HK-2 (cell line): ENCODE measurements around the gene EMX1.

Experiments
- DNase-seq: peaks from one replicate; pipeline ENCODE4 v3.0.0-alpha.2; 2018; ENCODE audit not compliant: unreplicated experiment

Gene EMX1

DNA sequence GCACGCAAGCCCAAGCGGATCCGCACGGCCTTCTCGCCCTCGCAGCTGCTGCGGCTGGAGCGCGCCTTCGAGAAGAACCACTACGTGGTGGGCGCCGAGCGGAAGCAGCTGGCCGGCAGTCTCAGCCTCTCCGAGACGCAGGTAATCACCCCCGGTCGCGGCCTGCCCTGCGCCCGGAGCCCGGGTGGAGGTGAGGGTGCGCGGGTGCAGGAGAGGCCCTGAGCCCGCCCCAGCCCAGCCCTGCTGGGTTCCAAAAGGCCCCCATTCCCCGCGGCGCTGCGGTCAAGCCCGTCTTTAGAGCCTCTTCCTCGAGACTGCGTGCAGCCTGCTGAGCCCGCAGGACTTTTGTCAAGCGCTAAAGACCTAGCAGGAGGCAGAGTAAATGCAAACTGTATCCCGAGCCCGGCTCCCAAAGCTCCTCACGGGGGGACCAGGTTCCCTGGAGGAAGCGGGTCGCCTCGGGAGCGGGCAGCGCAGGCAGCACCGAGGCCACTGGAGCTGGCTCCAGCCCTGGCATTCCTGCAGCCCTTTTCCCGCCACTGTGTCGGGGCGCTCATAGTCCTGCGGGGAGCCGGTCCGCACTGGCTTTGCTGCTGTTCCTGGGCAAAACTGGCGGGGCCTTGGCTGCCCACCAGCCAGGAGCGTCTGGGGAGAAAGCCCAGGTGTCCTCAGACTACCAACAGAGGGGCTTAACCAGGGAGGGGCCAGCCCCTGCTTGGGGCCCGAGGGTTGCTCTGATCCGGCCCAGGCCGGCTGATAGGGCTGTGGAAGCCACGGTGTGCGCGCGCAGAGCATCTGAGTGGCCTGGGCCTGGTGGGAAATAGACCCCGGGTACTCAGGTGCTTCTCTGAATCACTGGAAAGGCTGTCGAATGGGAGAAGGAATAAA, 7.3 kb downstream of the EMX1 start:
- no peak for DNase-seq

DNA sequence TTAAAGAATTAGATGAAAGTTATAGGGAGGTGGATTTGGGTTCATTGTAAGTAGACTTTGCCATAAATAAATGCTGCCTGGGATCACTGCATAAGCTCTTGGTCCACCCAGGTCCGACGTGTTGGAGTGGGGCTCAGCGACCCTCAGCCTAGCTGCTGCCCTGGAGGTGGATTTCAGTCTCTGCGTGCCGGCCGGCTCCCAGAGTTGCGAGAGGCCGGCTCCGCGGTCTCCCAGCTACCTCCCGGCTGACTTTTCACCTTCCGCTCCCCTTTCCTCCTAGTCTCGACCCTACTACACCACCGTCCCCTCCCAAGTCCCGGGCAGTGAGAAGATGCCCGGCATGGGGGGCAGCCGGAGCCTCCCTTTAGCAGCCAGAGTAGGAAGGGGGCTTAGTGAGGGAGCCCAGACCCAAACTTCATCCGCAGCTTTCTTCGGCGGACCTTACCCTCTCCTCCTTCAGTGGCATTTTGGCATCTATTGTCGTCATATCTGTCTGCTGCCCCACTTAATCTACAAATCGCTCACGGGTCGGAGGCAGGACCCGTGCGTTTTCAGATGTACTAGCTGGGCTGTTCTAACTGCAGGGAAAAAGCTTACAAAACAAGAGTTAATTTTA, 8.1 kb downstream of the EMX1 start:
- DNase-seq, result no peak

DNA sequence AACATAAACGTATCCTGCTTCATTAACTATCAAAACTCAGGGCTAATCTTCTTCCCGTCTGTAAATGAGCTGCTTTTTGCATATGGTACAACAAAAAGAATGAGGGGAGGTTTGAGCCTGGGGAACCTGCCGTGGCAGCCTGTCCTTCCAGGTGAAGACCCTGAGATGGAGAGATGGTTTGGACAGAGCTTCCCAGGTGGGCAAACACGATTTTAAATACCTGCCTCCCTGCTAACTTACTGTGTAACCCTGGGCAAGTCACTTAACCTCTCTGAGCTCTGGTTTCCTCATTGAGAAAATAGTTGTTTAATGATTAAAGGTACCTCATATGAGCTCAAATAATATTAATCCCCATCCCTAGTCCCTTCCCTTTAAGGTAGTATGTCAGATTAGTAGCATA, 9.0 kb downstream of the EMX1 start:
- no peak for DNase-seq

DNA sequence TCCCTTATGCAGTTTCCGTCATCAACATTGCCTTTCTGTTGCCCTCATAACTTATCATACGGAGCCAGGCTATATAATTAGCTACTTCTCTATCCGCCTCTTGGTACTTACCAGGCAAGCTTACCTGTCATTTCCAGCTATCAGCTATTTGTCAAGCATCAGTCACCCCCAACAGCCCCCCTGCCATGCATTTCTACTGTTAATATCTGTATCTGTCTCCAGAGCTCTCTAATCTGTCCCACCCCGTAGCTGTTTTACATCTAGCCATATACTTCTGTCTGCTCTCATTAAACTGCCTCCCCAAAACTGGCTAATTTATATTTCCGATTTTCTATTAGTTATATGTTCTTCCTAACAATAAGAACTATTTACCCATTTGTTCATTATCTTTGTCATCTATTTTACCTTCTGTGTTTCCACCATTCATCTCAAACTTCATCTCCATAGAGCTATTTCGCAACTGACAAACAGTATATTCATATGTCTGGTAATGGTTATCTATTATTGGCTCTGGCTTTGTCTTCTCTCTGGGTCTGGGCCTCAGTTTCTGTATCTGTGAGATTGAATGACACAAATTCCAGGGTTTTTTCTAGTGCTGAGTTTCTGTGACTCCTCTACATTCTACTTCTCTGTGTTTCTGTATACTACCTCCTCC, 9.6 kb downstream of the EMX1 start:
- no peak for DNase-seq

DNA sequence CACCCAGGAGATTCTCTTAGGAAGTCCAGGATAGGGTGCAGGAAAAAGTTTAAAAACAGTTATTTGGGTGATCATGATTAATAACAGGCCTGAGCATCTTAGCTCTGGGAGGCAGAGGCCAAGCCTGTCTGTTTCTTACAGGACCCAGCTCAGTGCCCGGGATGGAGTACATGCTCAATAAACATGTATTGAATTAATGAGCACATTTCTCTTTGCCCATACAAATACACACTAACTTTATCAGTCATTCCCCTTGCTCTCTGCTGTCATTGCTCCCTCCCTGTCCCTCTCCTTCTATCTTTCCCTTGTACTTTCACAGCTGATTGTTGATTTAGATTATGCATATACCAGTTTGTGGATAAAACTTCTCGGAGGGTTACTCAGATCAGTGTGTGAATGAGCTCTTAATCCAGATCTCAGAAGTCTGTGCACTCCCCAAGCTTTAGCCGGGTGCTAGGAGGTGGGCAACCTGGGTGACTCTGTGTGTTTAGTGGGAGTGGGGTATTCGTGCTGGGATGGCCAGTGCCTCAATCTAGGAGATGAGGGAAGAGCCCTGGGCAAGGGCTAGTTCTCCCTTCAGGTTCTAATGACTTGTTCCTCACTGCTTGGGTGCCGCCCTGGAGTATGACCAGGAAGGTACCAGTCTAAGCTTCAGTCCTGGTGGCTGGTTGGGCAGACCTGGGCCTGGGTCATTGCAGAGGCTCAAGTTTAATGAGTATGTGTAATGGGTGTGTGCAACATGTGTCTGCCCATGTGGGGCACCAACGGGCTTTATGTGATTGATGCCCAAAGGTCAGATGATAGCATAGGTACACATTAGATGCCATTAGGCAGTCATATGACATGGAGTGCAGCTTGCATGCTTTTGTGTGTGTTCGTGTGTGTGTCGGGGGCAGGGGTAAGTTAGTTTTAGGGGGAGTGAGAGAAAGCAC, 10.6 kb downstream of the EMX1 start:
- DNase-seq, result no peak

DNA sequence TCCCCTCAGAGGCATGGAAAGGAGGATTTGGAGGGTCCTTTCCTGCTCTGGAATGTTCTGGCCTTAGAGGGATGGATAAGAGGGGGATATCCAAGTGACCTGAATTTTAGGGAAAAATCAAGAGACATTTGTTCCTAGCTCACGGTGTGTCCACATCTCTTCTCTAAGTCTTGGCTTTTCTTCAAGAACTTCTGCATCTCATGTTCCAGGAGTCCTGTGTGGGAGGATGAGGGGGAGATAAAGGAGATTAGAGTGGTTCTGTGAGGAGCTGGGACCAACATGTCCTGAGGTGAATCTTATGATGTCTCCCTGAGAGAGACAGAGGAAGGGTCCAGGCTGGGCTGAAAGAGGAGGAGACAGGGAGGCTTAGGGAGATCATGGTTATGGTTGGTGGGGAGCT, 11.7 kb downstream of the EMX1 start:
- no peak for DNase-seq

DNA sequence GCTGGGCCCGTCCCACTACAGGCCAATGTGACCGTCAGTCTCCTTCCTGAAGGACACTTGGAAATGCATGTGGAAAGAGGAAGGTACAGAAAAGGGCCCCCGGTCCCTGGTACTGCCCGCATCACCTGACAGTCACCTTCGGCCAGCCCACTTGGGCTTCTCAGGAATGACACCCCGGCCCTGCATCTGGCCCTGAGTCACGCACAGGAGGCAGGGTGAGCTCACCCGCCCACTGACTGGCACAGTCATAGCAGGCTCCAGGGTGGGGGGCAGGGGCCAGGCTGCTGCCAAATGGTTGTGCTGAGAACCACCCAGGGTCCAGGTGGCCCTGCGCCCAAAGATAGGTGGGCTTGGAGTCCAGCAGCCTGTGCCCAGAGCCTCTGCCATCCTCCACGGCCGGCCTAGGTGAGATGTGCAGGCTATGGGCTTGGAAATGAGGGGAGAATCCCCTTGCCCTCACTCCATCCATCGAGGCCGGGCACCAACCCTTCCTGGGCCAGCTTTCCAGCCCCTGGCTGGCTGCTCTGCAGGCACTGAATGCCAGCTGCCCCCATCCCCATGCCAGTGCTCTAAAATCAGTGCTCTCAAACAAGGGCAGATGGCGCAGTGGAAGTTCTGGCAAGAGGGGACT, 14.1 kb downstream of the EMX1 start:
- peak; percentile 80 for DNase-seq

DNA sequence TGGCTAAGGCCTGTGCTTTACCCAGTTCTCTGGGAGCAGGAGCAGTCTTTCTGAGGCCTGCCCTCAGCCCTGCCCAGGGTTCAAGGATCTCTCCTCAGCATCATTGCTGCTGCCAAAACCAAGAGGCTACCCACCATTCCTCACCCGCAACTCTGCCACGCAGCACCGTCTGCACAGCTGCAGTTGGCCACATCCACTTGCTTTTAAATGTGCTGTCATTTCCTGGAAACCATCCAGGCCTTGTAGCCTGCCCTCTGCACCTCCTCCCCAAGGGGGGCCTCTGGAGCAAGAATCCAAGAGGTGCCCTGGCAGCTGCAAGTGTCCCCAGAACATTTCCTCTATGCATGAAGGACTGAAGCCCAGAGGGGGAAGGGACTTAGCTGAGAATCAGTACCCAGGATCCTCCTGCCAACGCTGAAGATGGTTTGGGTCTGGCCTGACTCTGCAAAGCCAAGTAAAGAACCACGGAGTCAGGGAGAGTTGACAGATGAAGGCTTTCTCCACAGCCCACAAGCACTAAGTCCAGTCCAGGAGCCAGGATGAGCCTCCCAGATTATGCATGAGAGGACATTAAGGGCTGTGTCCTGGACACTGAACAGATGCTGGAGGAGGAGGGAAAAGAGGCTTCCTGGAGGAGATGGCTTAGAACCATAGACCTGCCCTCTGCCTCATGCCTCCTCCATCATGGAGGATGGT, 14.9 kb downstream of the EMX1 start:
- peak; percentile 21 for DNase-seq

DNA sequence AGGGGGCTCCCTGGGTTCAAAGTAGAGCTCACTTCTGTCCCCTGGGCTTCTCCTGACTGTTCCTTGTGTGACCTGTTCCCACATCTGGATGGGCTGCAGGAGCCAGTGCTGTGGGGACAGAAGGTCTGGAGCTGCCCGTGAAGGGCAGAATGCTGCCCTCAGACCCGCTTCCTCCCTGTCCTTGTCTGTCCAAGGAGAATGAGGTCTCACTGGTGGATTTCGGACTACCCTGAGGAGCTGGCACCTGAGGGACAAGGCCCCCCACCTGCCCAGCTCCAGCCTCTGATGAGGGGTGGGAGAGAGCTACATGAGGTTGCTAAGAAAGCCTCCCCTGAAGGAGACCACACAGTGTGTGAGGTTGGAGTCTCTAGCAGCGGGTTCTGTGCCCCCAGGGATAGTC, 15.5 kb downstream of the EMX1 start:
- no peak for DNase-seq

DNA sequence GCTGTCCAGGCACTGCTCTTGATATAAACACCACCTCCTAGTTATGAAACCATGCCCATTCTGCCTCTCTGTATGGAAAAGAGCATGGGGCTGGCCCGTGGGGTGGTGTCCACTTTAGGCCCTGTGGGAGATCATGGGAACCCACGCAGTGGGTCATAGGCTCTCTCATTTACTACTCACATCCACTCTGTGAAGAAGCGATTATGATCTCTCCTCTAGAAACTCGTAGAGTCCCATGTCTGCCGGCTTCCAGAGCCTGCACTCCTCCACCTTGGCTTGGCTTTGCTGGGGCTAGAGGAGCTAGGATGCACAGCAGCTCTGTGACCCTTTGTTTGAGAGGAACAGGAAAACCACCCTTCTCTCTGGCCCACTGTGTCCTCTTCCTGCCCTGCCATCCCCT, 15.9 kb downstream of the EMX1 start:
- DNase-seq, result no peak

DNA sequence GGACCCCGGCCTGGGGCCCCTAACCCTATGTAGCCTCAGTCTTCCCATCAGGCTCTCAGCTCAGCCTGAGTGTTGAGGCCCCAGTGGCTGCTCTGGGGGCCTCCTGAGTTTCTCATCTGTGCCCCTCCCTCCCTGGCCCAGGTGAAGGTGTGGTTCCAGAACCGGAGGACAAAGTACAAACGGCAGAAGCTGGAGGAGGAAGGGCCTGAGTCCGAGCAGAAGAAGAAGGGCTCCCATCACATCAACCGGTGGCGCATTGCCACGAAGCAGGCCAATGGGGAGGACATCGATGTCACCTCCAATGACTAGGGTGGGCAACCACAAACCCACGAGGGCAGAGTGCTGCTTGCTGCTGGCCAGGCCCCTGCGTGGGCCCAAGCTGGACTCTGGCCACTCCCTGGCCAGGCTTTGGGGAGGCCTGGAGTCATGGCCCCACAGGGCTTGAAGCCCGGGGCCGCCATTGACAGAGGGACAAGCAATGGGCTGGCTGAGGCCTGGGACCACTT, 16.4 kb downstream of the EMX1 start:
- no peak for DNase-seq

DNA sequence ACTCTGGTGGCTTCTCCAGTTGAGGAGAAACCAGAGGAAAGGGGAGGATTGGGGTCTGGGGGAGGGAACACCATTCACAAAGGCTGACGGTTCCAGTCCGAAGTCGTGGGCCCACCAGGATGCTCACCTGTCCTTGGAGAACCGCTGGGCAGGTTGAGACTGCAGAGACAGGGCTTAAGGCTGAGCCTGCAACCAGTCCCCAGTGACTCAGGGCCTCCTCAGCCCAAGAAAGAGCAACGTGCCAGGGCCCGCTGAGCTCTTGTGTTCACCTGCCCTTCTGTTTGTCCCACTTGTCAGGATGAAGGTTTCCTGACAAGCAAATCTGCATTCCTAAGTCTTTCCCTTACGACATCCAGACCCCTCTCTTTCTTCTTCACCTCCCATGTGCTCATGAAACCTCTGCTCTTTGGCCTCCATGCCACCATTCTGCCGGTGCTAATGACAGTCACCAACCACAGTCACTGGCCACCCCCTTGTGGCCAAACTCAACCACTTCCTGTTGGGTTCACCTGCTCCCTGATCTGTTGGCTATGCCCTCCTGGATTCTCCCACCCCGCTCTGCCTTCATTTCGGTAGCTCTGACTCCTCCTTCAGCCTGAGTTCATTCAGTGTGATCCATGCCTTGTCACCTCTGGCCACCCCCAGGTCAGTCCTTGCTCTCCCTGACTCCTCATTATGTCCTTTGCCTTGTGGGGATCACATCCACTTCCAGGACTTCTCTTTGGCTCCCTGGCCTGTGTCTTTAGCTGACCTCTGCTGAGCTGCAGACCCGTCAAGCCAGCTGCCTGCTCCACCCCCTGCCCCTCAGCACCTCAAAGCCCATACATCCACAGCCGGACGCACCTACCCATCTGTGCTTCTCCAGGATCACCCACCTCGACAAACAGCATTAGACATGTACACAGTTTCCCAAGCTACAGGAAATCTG, 17.6 kb downstream of the EMX1 start:
- DNase-seq, result peak; percentile 58

DNA sequence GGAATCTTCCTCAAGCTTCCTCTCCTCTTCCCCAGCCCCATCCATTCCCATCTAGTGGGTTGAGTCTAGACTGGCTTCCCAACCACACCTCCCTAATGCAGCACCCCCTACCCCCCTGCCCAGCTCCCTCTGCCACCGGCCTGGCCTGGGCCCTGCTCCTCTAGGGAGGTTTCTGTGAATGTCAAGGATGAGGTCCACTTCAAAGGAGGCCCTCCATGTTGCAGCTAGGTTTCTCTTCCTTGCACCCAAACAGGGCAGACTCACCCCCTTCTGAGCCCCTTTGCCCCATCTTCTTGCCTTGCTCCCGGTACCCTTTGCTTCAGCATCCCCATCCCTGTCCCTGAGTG, 18.3 kb downstream of the EMX1 start:
- DNase-seq, result no peak

DNA sequence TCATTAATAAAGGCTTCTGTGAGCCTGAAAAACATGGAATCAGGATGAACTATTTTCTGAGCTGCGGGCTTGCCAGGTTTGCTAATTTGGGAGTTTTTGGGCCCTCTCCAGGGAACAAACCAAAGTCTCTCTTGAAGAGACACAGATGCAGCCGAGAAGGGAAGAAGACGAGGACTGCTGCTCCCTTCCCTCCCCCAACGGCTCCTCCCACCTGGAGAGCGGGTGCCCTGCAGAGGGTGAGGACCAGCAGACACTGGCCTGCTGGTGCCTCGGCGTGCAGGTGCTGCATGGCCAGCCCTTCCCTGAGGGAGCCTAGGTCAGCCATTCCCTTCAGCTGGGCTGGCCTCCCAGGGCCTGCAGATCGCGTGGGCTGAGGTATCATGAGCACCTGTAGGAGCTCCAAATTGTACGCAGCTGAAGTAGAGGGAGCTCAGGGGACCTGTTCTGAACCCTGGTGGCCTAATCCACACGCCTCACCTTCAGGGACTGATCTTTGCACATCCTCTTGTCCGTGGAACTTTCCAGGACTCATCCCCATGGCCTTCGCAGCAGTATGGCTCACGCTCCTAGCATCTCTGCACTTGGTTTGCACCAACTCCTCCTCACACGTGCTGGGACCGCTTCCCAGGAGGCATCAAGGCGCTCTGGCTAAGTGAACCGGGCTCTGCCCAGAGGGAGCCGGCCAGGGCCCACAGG, 19.5 kb downstream of the EMX1 start:
- DNase-seq, result no peak

DNA sequence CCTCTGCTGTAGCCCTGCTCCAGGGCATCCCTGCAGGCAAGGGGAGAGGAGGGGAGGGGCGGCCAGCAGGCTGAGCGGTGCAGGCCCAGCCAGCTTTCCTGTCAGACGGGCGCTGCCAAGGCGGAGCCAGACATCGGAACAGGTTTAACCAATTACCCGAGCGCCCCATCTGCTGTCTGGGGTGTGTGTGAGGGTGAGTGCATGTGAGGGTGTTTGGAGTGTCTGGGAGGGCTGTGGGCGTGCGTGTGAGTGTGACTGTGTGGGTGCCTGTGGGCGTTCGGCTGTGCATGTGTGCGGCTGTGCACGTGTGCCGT, 20.0 kb downstream of the EMX1 start:
- DNase-seq, result no peak

DNA sequence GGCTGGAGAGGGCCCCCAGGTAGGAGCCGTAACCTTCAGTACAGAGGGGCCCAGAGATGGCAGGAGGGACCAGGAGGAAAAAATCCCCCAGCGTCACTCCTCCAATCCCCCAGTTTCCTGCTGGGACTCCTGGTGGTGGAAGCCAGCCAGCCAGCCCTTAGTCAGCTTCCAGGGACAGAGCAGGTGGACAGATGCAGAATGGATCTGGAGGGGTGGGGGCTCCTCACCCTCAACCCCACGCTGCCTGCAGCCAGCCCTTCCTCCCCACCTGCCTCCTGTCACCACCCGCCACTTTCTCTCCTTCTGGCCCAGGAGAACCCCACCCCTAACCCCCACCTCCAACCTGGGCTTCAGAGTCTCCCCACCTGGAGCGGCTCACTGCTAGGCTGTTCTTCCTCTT, 21.1 kb downstream of the EMX1 start:
- no peak for DNase-seq

DNA sequence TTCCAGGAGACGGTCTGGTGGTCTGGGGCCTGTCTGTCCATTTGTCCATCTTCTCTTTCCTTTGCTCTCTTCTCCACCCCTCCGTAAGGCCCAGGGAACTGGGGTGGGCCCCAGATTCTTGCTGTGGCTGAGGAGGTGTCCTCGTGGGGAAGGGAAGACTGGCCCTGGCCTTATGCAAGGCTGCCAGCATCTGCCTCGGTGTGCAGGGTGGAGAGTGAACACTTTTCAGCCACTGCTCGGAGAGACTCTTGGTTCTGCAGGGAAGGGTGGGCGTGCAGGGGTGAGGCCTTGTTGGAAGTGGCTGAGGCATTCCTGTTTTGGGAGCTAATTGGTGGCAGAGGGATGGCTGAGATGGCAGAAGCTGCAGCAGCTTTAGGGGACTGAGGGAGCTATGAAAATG, 23.0 kb downstream of the EMX1 start:
- DNase-seq, result no peak

DNA sequence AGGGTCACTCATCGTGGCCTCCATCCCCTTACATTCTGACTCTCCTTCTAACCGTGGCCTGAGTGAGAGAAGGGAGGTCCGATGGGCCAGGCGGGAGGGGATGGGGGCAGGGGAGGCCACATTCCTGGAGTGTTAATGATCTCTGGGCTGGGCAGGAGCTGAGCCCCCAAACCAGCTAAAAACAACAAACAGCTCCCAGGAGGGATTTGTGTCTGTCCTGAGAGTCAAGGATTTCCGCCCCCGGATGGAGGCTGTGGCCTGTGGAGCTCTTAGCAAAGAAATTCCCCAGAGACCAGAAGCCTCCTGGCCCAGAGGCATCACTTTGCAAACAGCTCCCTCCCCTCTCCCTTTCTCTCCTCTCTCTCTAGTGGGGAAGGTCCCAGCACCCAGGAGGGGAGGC, 23.5 kb downstream of the EMX1 start:
- DNase-seq, result peak; percentile 56

DNA sequence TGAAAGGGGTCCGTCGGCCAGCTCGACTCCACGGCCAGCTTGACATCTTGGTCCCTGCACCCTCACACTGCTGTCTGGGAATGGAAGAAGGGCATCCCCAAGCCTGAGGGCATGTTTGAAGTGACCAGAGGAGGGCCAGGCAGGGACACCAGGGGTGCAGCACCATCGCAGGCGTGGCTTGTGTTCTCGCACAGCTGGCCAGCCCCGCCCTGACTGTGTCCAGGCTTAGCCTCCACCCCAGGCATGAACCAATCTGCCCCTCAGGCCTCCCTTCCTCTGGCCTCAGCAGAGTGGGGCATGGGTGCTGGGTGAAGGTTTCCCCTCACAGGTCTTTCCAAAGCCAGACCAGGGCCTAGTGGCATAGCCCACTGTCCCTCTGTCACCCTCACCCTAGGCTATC, 25.0 kb downstream of the EMX1 start:
- DNase-seq, result no peak
